Loucy (cell line): ENCODE data around the gene COG3.

Experiments used
- H2AFZ ChIP-seq: fragments of 200-600 bp; sonication (generic); 2 replicates; pipeline ENCODE4 v1.6.0; 2016; ENCODE audit warnings: antibody characterized with exemption, mild to moderate bottlenecking, low read length, moderate library complexity
- H3F3A ChIP-seq: fragments of 200-600 bp; 2 replicates; pipeline ENCODE4 v1.6.0; 2016; ENCODE audit warnings: antibody characterized with exemption, low read depth, mild to moderate bottlenecking
- H3K27me3 ChIP-seq: fragments of 200-600 bp; sonication (generic); 2 replicates; pipeline ENCODE4 v1.6.1; 2014; ENCODE audit warnings: low read length, mild to moderate bottlenecking; ENCODE audit not compliant: insufficient read depth, poor library complexity, severe bottlenecking
- H3K36me3 ChIP-seq: fragments of 200-600 bp; sonication (generic); 2 replicates; pipeline ENCODE4 v1.6.1; 2016; ENCODE audit warnings: low read length; ENCODE audit not compliant: insufficient read depth
- H3K4me1 ChIP-seq: fragments of 200-600 bp; sonication (generic); 2 replicates; pipeline ENCODE4 v1.5.1; 2014; ENCODE audit warnings: low read length, mild to moderate bottlenecking; ENCODE audit not compliant: insufficient read depth, poor library complexity, severe bottlenecking
- H3K4me2 ChIP-seq: fragments of 200-600 bp; sonication (generic); 2 replicates; pipeline ENCODE4 v1.6.0; 2014; ENCODE audit warnings: antibody characterized with exemption, low read length, low read depth, mild to moderate bottlenecking; ENCODE audit not compliant: poor library complexity, severe bottlenecking
- H3K4me3 ChIP-seq: fragments of 200-600 bp; sonication (generic); 2 replicates; pipeline ENCODE4 v1.5.1; 2014; ENCODE audit warnings: low read length, mild to moderate bottlenecking, mixed read lengths; ENCODE audit not compliant: poor library complexity, severe bottlenecking
- H3K79me2 ChIP-seq: fragments of 200-600 bp; sonication (generic); 2 replicates; pipeline ENCODE4 v1.6.1; 2014; ENCODE audit warnings: low read length; ENCODE audit not compliant: insufficient read depth
- H3K9ac ChIP-seq: fragments of 200-600 bp; sonication (generic); 2 replicates; pipeline ENCODE4 v1.6.0; 2014; ENCODE audit warnings: mild to moderate bottlenecking, low read depth, low read length, moderate library complexity; ENCODE audit not compliant: poor library complexity, severe bottlenecking
- H3K9me2 ChIP-seq: fragments of 200-600 bp; sonication (generic); replicated peaks from 2 replicates; pipeline ENCODE4 v1.6.1; 2016; ENCODE audit warnings: low read depth, low read length, mixed read lengths
- H3K9me3 ChIP-seq: fragments of 200-600 bp; sonication (generic); 2 replicates; pipeline ENCODE4 v1.6.1; 2014; ENCODE audit warnings: mild to moderate bottlenecking, antibody characterized with exemption, low read length, low read depth; ENCODE audit not compliant: insufficient read depth
- H4K20me1 ChIP-seq: fragments of 200-600 bp; sonication (generic); 2 replicates; pipeline ENCODE4 v1.6.0; 2014; ENCODE audit warnings: antibody characterized with exemption, low read length, mild to moderate bottlenecking; ENCODE audit not compliant: insufficient read depth, poor library complexity, severe bottlenecking
- CTCF ChIP-seq: fragments of 200-600 bp; sonication (generic); conservative IDR thresholded peaks from 2 replicates; pipeline ENCODE4 v1.5.1; 2014; ENCODE audit warnings: mild to moderate bottlenecking, antibody characterized with exemption, low read length
- EZH2phosphoT487 ChIP-seq: fragments of 200-600 bp; IDR thresholded peaks from 2 replicates; pipeline ENCODE4 v1.6.1; 2018; ENCODE audit warnings: antibody characterized with exemption, mild to moderate bottlenecking, moderate library complexity, borderline replicate concordance

The COG3 gene

GRCh38 chr13:45542878-45543277 is 78.1 kb downstream of the COG3 start:
- Histone ChIP-seq H3K4me3 (no peak overlapping the region), H3K9me2 (no peaks in the 10 kb centered on the region), H4K20me1 (no peaks in the 10 kb centered on the region), H3K9ac (no peak overlapping the region), H3K79me2 (no peaks in the 10 kb centered on the region), H3K9me3 (no peaks in the 10 kb centered on the region), H3F3A (no peaks in the 10 kb centered on the region), H2AFZ (no peak overlapping the region), H3K27me3 (no peaks in the 10 kb centered on the region), H3K4me1 (no peaks in the 10 kb centered on the region), H3K36me3 (no peaks in the 10 kb centered on the region), H3K4me2 (no peak overlapping the region)
- TF ChIP-seq EZH2phosphoT487 (no peak), CTCF (no peak)

GRCh38 chr13:45544520-45544919 is 79.8 kb downstream of the COG3 start:
- Histone ChIP-seq H3K4me3 (no peak overlapping the region), H3K9ac (no peak overlapping the region), H2AFZ (no peak overlapping the region), H3K9me3 (no peaks in the 10 kb centered on the region), H3K4me1 (no peaks in the 10 kb centered on the region), H3K36me3 (no peaks in the 10 kb centered on the region), H3K9me2 (no peaks in the 10 kb centered on the region), H3K4me2 (no peak overlapping the region), H3K79me2 (no peaks in the 10 kb centered on the region), H3K27me3 (no peaks in the 10 kb centered on the region), H3F3A (no peaks in the 10 kb centered on the region), H4K20me1 (no peaks in the 10 kb centered on the region)
- TF ChIP-seq EZH2phosphoT487 = no peak
- TF ChIP-seq CTCF = no peak; the same call in 1 of the 2 replicates

GRCh38 chr13:45545686-45546409 is 81.1 kb downstream of the COG3 start:
- Histone ChIP-seq H3K36me3 (no peaks in the 10 kb centered on the region), H4K20me1 (no peaks in the 10 kb centered on the region), H3K4me1 (no peaks in the 10 kb centered on the region), H3K27me3 (no peaks in the 10 kb centered on the region), H3K79me2 (no peaks in the 10 kb centered on the region), H3K9me2 (no peaks in the 10 kb centered on the region), H3F3A (no peaks in the 10 kb centered on the region), H2AFZ (no peak overlapping the region), H3K9ac (no peak overlapping the region), H3K4me2 (no peak overlapping the region), H3K9me3 (no peaks in the 10 kb centered on the region), H3K4me3 (no peak overlapping the region)
- no peak for TF ChIP-seq EZH2phosphoT487
- TF ChIP-seq CTCF = no peak
